Vagina (tissue), 2 donors: ENCODE data around the gene DLEC1. TPM values are rescaled to one million over a fixed set of nuclear protein-coding genes. Genes with fewer than 3 reads are reported as not detected.

Source experiments
- DNase-seq, 2 donors: peaks; one replicate each; pipeline ENCODE4 v3.0.0-alpha.2; 2017; ENCODE audit errors: extremely low spot score in 2 of 2
- H3K27ac ChIP-seq: fragments of 200-600 bp; sonication (generic); one replicate; pipeline ENCODE4 v1.5.1; 2019
- H3K27me3 ChIP-seq: fragments of 200-600 bp; sonication (generic); one replicate; pipeline ENCODE4 v1.5.1; 2019
- H3K36me3 ChIP-seq, 2 donors: fragments of 200-600 bp; sonication (generic); one replicate each; pipeline ENCODE4 v1.5.1; 2017 to 2019
- H3K4me1 ChIP-seq: fragments of 200-600 bp; sonication (generic); one replicate; pipeline ENCODE4 v1.5.1; 2019
- H3K4me3 ChIP-seq, 2 donors: fragments of 200-600 bp; sonication (generic); 1 replicate in 1 of 2; 2 replicates in 1 of 2; pipeline ENCODE4 v1.5.1; 2016 to 2019
- H3K9me3 ChIP-seq: fragments of 200-600 bp; sonication (generic); one replicate; pipeline ENCODE4 v1.5.1; 2019
- CTCF ChIP-seq, 3 experiments: fragments of 450-650 bp in 2 of 3; fragments of 200-600 bp in 1 of 3; sonication (generic) in 1 of 3; IDR thresholded peaks; one replicate each; pipeline ENCODE4 v1.5.1; 2017 to 2019; ENCODE audit warnings: antibody characterized with exemption in 3 of 3, mild to moderate bottlenecking in 2 of 3, moderate library complexity in 2 of 3
- POLR2A ChIP-seq, 2 donors: fragments of 450-650 bp; IDR thresholded peaks; one replicate each; pipeline ENCODE4 v1.6.1; 2017; ENCODE audit warnings: antibody characterized with exemption in 2 of 2, mild to moderate bottlenecking in 2 of 2, moderate library complexity in 2 of 2
- POLR2AphosphoS5 ChIP-seq, 2 donors: sonication (generic); formaldehyde crosslinking; IDR thresholded peaks; one replicate each; pipeline ENCODE4 v1.9.0; 2017; ENCODE audit warnings: antibody characterized with exemption in 2 of 2, mild to moderate bottlenecking in 2 of 2, low read depth in 1 of 2; ENCODE audit not compliant: insufficient read depth in 1 of 2
- intact Hi-C: fragments of 100-400 bp; cut with DNase I; formaldehyde crosslinking; loops from one replicate; pipeline ENCODE4 v1.15.1; 2023
- total RNA-seq: library from RNA; depleted of rRNA; stranded (reverse); fragments of >200 nt; gene quantifications from one replicate; pipeline ENCODE4 v1.2.3, GENCODE V29; 2016

DLEC1 gene
- total RNA-seq, 1 donor from 2014 or later: 0.25 TPM

- Histone ChIP-seq H3K36me3 (peaks cover 0 to 58% of the 10 kb centered on the region in 2 donors), H3K27ac (no peak overlapping the region), H3K27me3 (no peaks in the 10 kb centered on the region), H3K9me3 (no peaks in the 10 kb centered on the region), H3K4me1 (peaks cover 8% of the 10 kb centered on the region), H3K4me3 (no peak overlapping the region)
- TF ChIP-seq POLR2AphosphoS5 (IDR thresholded peaks at IDR 0.05; ENCODE audit: insufficient read depth in 1 of 2, low read depth in 1 of 2) (no peak), POLR2A (IDR thresholded peaks at IDR 0.05) (no peak), CTCF (IDR thresholded peaks at IDR 0.05) (no peak)
- intact Hi-C loops: loop anchor here (10.0 kb wide), 1 partner anchor 155 kb away; no protein-coding TSS in a partner anchor
- no peak for DNase-seq
Observed at GRCh38 chr3:38009807-38010591, 29.0 kb upstream of the DLEC1 start.

- Histone ChIP-seq H3K36me3 (peaks cover 0 to 69% of the 10 kb centered on the region in 2 donors), H3K27ac (no peak overlapping the region), H3K4me3 (no peak overlapping the region), H3K9me3 (no peaks in the 10 kb centered on the region), H3K4me1 (no peaks in the 10 kb centered on the region), H3K27me3 (no peaks in the 10 kb centered on the region)
- TF ChIP-seq POLR2A (IDR thresholded peaks at IDR 0.05) (no peak), POLR2AphosphoS5 (IDR thresholded peaks at IDR 0.05; ENCODE audit: insufficient read depth in 1 of 2, low read depth in 1 of 2) (no peak), CTCF (IDR thresholded peaks at IDR 0.05) (no peak)
- DNase-seq: no peak
- intact Hi-C loops: no loop called here
Observed at GRCh38 chr3:38011111-38011510, 27.9 kb upstream of the DLEC1 start.

- no peak for DNase-seq
- no peak overlapping the region for H3K27ac ChIP-seq
- no peaks in the 10 kb centered on the region for H3K9me3 ChIP-seq
- no peak overlapping the region for H3K4me3 ChIP-seq
- H3K27me3 ChIP-seq: no peaks in the 10 kb centered on the region
- intact Hi-C loops: no loop called here
- H3K36me3 ChIP-seq: peaks cover 0 to 58% of the 10 kb centered on the region in 2 donors
- H3K4me1 ChIP-seq: no peaks in the 10 kb centered on the region
- TF ChIP-seq POLR2A (IDR thresholded peaks at IDR 0.05) (no peak), POLR2AphosphoS5 (IDR thresholded peaks at IDR 0.05; ENCODE audit: insufficient read depth in 1 of 2, low read depth in 1 of 2) (no peak), CTCF (IDR thresholded peaks at IDR 0.05) (no peak)
Observed at GRCh38 chr3:38015485-38015884, 23.5 kb upstream of the DLEC1 start.

GRCh38 chr3:38015984-38016383 is 23.0 kb upstream of the DLEC1 start:
- peaks cover 0 to 53% of the 10 kb centered on the region in 2 donors for H3K36me3 ChIP-seq
- intact Hi-C loops: no loop called here
- H3K4me1 ChIP-seq: no peaks in the 10 kb centered on the region
- TF ChIP-seq CTCF (IDR thresholded peaks at IDR 0.05) (no peak), POLR2A (IDR thresholded peaks at IDR 0.05) (no peak), POLR2AphosphoS5 (IDR thresholded peaks at IDR 0.05; ENCODE audit: insufficient read depth in 1 of 2, low read depth in 1 of 2) (no peak)
- no peaks in the 10 kb centered on the region for H3K9me3 ChIP-seq
- H3K27ac ChIP-seq: no peak overlapping the region
- H3K27me3 ChIP-seq: no peaks in the 10 kb centered on the region
- DNase-seq: no peak
- no peak overlapping the region for H3K4me3 ChIP-seq

GRCh38 chr3:38016410-38016809 is 22.6 kb upstream of the DLEC1 start:
- H3K36me3 ChIP-seq: peaks cover 0 to 49% of the 10 kb centered on the region in 2 donors
- TF ChIP-seq CTCF (IDR thresholded peaks at IDR 0.05) (no peak), POLR2A (IDR thresholded peaks at IDR 0.05) (no peak), POLR2AphosphoS5 (IDR thresholded peaks at IDR 0.05; ENCODE audit: insufficient read depth in 1 of 2, low read depth in 1 of 2) (no peak)
- no peak for DNase-seq
- H3K4me3 ChIP-seq: no peak overlapping the region
- intact Hi-C loops: no loop called here
- H3K9me3 ChIP-seq: no peaks in the 10 kb centered on the region
- no peaks in the 10 kb centered on the region for H3K4me1 ChIP-seq
- H3K27me3 ChIP-seq: no peaks in the 10 kb centered on the region
- no peak overlapping the region for H3K27ac ChIP-seq
